ENCODE results near the gene SHMT2. TPM values are rescaled to one million over a fixed set of nuclear protein-coding genes. Genes with fewer than 3 reads are reported as not detected.

SHMT2 gene
- total and polyA plus RNA-seq, 2 donors from 2014 or later = 49.3 to 70.1 TPM

- Histone ChIP-seq H3K4me1 (ENCODE audit: control insufficient read depth in 2 of 3, insufficient read depth in 2 of 3, low read depth in 1 of 3, low read length in 3 of 3) (no peaks in the 10 kb centered on the region), H3K27ac (ENCODE audit: low read depth in 2 of 2, low read length in 2 of 2) (no peak overlapping the region), H3K9ac (ENCODE audit: low read length in 3 of 3) (no peak overlapping the region), H3K9me3 (ENCODE audit: control insufficient read depth in 2 of 3, insufficient read depth in 1 of 3, low read length in 3 of 3) (no peaks in the 10 kb centered on the region), H3K4me3 (ENCODE audit: low read length in 3 of 3) (no peak overlapping the region), H3K36me3 (ENCODE audit: control insufficient read depth in 2 of 3, insufficient read depth in 3 of 3, low read length in 3 of 3) (peaks cover 2 to 10% (median 5%) of the 10 kb centered on the region in 3 donors), H3K27me3 (ENCODE audit: control insufficient read depth, insufficient read depth, low read length) (no peaks in the 10 kb centered on the region)
- no peak for TF ChIP-seq CTCF (IDR thresholded peaks at IDR 0.05; ENCODE audit: borderline replicate concordance, extremely low read depth, insufficient read depth)
- DNase-seq (no peak), FAIRE-seq (no peak)
- intact Hi-C loops (cut with DNase I) = no loop called here
Observed at GRCh38 chr12:57201631-57202030, 27.9 kb upstream of the SHMT2 start.

DNA sequence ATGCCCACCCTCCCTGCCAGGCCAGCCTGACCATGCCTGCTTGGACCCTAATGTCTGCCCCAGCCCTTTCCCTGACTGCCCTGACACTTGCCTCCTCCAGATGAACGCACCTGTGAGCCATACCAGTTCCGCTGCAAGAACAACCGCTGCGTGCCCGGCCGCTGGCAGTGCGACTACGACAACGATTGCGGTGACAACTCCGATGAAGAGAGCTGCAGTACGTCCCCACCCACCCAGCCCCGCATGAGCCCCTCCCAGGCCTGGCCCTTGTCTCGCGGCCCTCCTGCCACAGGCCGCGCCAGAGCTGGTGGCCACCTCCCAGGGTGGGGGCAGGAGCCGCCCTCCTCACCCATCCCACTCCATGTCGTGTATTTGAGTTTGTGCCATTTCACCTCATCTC is 27.2 kb upstream of the SHMT2 start:
- Histone ChIP-seq H3K4me1 (ENCODE audit: control insufficient read depth in 2 of 3, insufficient read depth in 2 of 3, low read depth in 1 of 3, low read length in 3 of 3) (no peaks in the 10 kb centered on the region), H3K36me3 (ENCODE audit: control insufficient read depth in 2 of 3, insufficient read depth in 3 of 3, low read length in 3 of 3) (peaks cover 2 to 10% (median 5%) of the 10 kb centered on the region in 3 donors), H3K27ac (ENCODE audit: low read depth in 2 of 2, low read length in 2 of 2) (no peak overlapping the region), H3K27me3 (ENCODE audit: control insufficient read depth, insufficient read depth, low read length) (no peaks in the 10 kb centered on the region), H3K9me3 (ENCODE audit: control insufficient read depth in 2 of 3, insufficient read depth in 1 of 3, low read length in 3 of 3) (no peaks in the 10 kb centered on the region), H3K9ac (ENCODE audit: low read length in 3 of 3) (no peak overlapping the region), H3K4me3 (ENCODE audit: low read length in 3 of 3) (no peak overlapping the region)
- no peak for FAIRE-seq
- intact Hi-C loops (cut with DNase I) = no loop called here
- TF ChIP-seq CTCF (IDR thresholded peaks at IDR 0.05; ENCODE audit: borderline replicate concordance, extremely low read depth, insufficient read depth) = no peak
- DNase-seq = no peak

DNA sequence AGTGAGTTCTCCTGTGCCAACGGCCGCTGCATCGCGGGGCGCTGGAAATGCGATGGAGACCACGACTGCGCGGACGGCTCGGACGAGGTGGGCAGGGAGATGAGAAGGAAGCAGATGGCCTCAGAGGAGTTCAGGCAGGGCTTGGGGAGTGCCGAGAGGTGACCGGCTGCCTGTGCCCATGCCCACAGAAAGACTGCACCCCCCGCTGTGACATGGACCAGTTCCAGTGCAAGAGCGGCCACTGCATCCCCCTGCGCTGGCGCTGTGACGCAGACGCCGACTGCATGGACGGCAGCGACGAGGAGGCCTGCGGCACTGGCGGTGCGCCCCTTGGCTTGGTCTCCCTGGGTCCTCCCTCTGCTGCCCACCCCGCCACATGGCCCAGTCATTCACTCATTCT is 26.3 kb upstream of the SHMT2 start:
- FAIRE-seq = no peak
- intact Hi-C loops (cut with DNase I) = no loop called here
- DNase-seq = no peak
- Histone ChIP-seq H3K27ac (ENCODE audit: low read depth in 2 of 2, low read length in 2 of 2) (no peak overlapping the region), H3K9ac (ENCODE audit: low read length in 3 of 3) (no peak overlapping the region), H3K4me3 (ENCODE audit: low read length in 3 of 3) (no peak overlapping the region), H3K36me3 (ENCODE audit: control insufficient read depth in 2 of 3, insufficient read depth in 3 of 3, low read length in 3 of 3) (peaks cover 2 to 8% (median 5%) of the 10 kb centered on the region in 3 donors), H3K27me3 (ENCODE audit: control insufficient read depth, insufficient read depth, low read length) (no peaks in the 10 kb centered on the region), H3K4me1 (ENCODE audit: control insufficient read depth in 2 of 3, insufficient read depth in 2 of 3, low read depth in 1 of 3, low read length in 3 of 3) (no peaks in the 10 kb centered on the region), H3K9me3 (ENCODE audit: control insufficient read depth in 2 of 3, insufficient read depth in 1 of 3, low read length in 3 of 3) (no peaks in the 10 kb centered on the region)
- TF ChIP-seq CTCF (IDR thresholded peaks at IDR 0.05; ENCODE audit: borderline replicate concordance, extremely low read depth, insufficient read depth) = no peak

GRCh38 chr12:57203791-57204190 is 25.7 kb upstream of the SHMT2 start:
- intact Hi-C loops (cut with DNase I) = no loop called here
- Histone ChIP-seq H3K9ac (ENCODE audit: low read length in 3 of 3) (no peak overlapping the region), H3K9me3 (ENCODE audit: control insufficient read depth in 2 of 3, insufficient read depth in 1 of 3, low read length in 3 of 3) (no peaks in the 10 kb centered on the region), H3K27ac (ENCODE audit: low read depth in 2 of 2, low read length in 2 of 2) (no peak overlapping the region), H3K36me3 (ENCODE audit: control insufficient read depth in 2 of 3, insufficient read depth in 3 of 3, low read length in 3 of 3) (peaks cover 2 to 8% (median 5%) of the 10 kb centered on the region in 3 donors), H3K4me1 (ENCODE audit: control insufficient read depth in 2 of 3, insufficient read depth in 2 of 3, low read depth in 1 of 3, low read length in 3 of 3) (no peaks in the 10 kb centered on the region), H3K27me3 (ENCODE audit: control insufficient read depth, insufficient read depth, low read length) (no peaks in the 10 kb centered on the region), H3K4me3 (ENCODE audit: low read length in 3 of 3) (no peak overlapping the region)
- TF ChIP-seq CTCF (IDR thresholded peaks at IDR 0.05; ENCODE audit: borderline replicate concordance, extremely low read depth, insufficient read depth) = no peak
- DNase-seq (no peak), FAIRE-seq (no peak)

All from kidney (tissue), 14 donors.